Hair follicle dermal papilla cell (primary cell): ENCODE measurements around the gene CHIC1. TPM values are rescaled to one million over a fixed set of nuclear protein-coding genes. Genes with fewer than 3 reads are reported as not detected.

ENCODE experiments used
- total RNA-seq: library from RNA; depleted of rRNA; stranded (reverse); fragments of >200 nt; gene quantifications from 2 replicates; pipeline ENCODE4 v1.2.3, GENCODE V29; 2012

CHIC1 gene
- 11.5 and 12.3 TPM in 2 replicates for total RNA-seq

GRCh38 chrX:73562984-73563737 lies at the start of gene CHIC1:
TSS of gene CHIC1 (plus strand) at chrX:73563197. CDS start at chrX:73563285, 88 bp downstream.

Other genes starting within 250 kb of the CHIC1 start
- not detected in 2 replicates for gene CDX4, start 116.1 kb upstream of the CHIC1 start, total RNA-seq